ENCODE results near the gene OOSP4A.

OOSP4A gene

GRCh38 chr11:59962107-59962482 lies 1.7 kb upstream of the OOSP4A start:
- TF ChIP-seq, protein P1, sequence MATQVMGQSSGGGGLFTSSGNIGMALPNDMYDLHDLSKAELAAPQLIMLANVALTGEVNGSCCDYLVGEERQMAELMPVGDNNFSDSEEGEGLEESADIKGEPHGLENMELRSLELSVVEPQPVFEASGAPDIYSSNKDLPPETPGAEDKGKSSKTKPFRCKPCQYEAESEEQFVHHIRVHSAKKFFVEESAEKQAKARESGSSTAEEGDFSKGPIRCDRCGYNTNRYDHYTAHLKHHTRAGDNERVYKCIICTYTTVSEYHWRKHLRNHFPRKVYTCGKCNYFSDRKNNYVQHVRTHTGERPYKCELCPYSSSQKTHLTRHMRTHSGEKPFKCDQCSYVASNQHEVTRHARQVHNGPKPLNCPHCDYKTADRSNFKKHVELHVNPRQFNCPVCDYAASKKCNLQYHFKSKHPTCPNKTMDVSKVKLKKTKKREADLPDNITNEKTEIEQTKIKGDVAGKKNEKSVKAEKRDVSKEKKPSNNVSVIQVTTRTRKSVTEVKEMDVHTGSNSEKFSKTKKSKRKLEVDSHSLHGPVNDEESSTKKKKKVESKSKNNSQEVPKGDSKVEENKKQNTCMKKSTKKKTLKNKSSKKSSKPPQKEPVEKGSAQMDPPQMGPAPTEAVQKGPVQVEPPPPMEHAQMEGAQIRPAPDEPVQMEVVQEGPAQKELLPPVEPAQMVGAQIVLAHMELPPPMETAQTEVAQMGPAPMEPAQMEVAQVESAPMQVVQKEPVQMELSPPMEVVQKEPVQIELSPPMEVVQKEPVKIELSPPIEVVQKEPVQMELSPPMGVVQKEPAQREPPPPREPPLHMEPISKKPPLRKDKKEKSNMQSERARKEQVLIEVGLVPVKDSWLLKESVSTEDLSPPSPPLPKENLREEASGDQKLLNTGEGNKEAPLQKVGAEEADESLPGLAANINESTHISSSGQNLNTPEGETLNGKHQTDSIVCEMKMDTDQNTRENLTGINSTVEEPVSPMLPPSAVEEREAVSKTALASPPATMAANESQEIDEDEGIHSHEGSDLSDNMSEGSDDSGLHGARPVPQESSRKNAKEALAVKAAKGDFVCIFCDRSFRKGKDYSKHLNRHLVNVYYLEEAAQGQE (IDR thresholded peaks at IDR 0.05; ENCODE audit: insufficient read depth in 1 of 2, low read depth in 2 of 2, low read length in 2 of 2): no peak
- TF ChIP-seq SIN3A (IDR thresholded peaks at IDR 0.05; ENCODE audit: borderline replicate concordance, insufficient read depth, low read length) (no peak), POLR2AphosphoS5 (IDR thresholded peaks at IDR 0.05; ENCODE audit: low read depth, low read length) (no peak), TAF1 (IDR thresholded peaks at IDR 0.05; ENCODE audit: borderline replicate concordance, insufficient read depth, low read length) (no peak), FOXP2 (optimal IDR thresholded peaks at IDR 0.05; ENCODE audit: borderline replicate concordance, extremely low read depth, extremely low read length, insufficient read depth) (no peak)

DNA sequence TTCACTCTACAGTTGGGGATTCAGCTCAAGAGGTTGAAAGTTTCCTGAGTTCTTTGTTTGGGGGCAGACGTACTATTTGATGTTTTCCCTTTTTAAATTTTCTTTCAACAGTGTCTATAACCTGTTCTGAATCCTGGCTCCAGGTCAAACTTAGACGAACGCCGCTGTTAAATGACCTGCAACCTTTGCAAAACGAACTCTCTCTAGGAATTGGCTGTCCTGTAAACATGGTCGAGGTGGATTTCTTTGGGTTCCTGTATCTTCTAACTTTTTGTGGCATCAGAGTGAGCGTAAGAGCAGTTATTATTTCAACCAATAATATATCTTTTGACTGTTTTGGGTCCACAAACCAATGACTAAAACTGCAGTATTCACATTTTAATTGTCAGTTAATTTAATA lies 1.6 kb downstream of the OOSP4A start:
- no peak for TF ChIP-seq TAF1 (IDR thresholded peaks at IDR 0.05; ENCODE audit: borderline replicate concordance, insufficient read depth, low read length)
- no peak for TF ChIP-seq SIN3A (IDR thresholded peaks at IDR 0.05; ENCODE audit: borderline replicate concordance, insufficient read depth, low read length)
- TF ChIP-seq FOXP2 (optimal IDR thresholded peaks at IDR 0.05; ENCODE audit: borderline replicate concordance, extremely low read depth, extremely low read length, insufficient read depth): no peak
- TF ChIP-seq POLR2AphosphoS5 (IDR thresholded peaks at IDR 0.05; ENCODE audit: low read depth, low read length): no peak
- TF ChIP-seq, protein P1 (IDR thresholded peaks at IDR 0.05; ENCODE audit: insufficient read depth in 1 of 2, low read depth in 2 of 2, low read length in 2 of 2): no peak

DNA sequence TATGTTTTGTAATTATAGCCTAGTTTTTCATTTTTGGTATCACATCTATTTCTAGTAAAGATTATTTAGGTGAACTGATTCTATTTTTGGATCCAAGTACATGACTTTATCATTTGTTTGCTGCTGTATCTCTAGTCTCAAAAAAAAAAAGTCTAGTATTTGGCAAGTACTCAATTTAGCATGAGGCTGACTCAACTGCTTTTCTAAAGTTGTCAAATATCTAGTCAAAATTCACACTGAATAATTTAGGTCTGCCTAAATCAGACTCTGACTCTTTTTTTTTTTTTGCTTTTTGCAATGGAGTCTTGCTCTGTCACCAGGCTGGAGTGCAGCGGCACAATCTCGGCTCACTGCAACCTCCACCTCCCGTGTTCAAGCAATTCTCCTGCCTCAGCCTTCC lies 2.4 kb downstream of the OOSP4A start:
- TF ChIP-seq SIN3A (IDR thresholded peaks at IDR 0.05; ENCODE audit: borderline replicate concordance, insufficient read depth, low read length) (no peak), FOXP2 (optimal IDR thresholded peaks at IDR 0.05; ENCODE audit: borderline replicate concordance, extremely low read depth, extremely low read length, insufficient read depth) (no peak), TAF1 (IDR thresholded peaks at IDR 0.05; ENCODE audit: borderline replicate concordance, insufficient read depth, low read length) (no peak), POLR2AphosphoS5 (IDR thresholded peaks at IDR 0.05; ENCODE audit: low read depth, low read length) (no peak)
- TF ChIP-seq, protein P1 (IDR thresholded peaks at IDR 0.05; ENCODE audit: insufficient read depth in 1 of 2, low read depth in 2 of 2, low read length in 2 of 2): no peak

- TF ChIP-seq, protein P1 (IDR thresholded peaks at IDR 0.05; ENCODE audit: insufficient read depth in 1 of 2, low read depth in 2 of 2, low read length in 2 of 2): no peak
- TF ChIP-seq SIN3A (IDR thresholded peaks at IDR 0.05; ENCODE audit: borderline replicate concordance, insufficient read depth, low read length) (no peak), TAF1 (IDR thresholded peaks at IDR 0.05; ENCODE audit: borderline replicate concordance, insufficient read depth, low read length) (no peak), POLR2AphosphoS5 (IDR thresholded peaks at IDR 0.05; ENCODE audit: low read depth, low read length) (no peak)
Measured at GRCh38 chr11:59967677-59968394, 4.0 kb downstream of the OOSP4A start.

All from PFSK-1 (cell line).